Measurements from ENCODE around the gene TBXAS1. TPM values are rescaled to one million over a fixed set of nuclear protein-coding genes. Genes with fewer than 3 reads are reported as not detected.
A peak's percentile ranks its signal among the peaks of the same experiment; 100 is the strongest.

TBXAS1 gene
- total RNA-seq, 2 donors from 2014 or later, result 19.6 to 20.9 TPM

GRCh38 chr7:140022582-140023211, 193.6 kb downstream of the TBXAS1 start:
- Mint-ChIP-seq H3K4me1 (peaks cover 13% of the 10 kb centered on the region), H3K36me3 (ENCODE audit: low read depth) (peaks cover 7% of the 10 kb centered on the region), H3K27me3 (no peaks in the 10 kb centered on the region), H3K4me3 (no peak overlapping the region), H3K27ac (peak overlapping the region; percentile 43)
- no peak for DNase-seq
- H3K9me3 ChIP-seq (ENCODE audit: control insufficient read depth, low read length, poor library complexity, severe bottlenecking), result no peaks in the 10 kb centered on the region
- ATAC-seq, result no peak

GRCh38 chr7:140023728-140024127, 194.7 kb downstream of the TBXAS1 start:
- ATAC-seq (no peak), DNase-seq (no peak)
- no peak overlapping the region for H3K27ac Mint-ChIP-seq
- no peak overlapping the region for H3K4me3 Mint-ChIP-seq
- no peaks in the 10 kb centered on the region for H3K9me3 ChIP-seq (ENCODE audit: control insufficient read depth, low read length, poor library complexity, severe bottlenecking)
- H3K27me3 Mint-ChIP-seq, result no peaks in the 10 kb centered on the region
- peaks cover 10% of the 10 kb centered on the region for H3K36me3 Mint-ChIP-seq (ENCODE audit: low read depth)
- H3K4me1 Mint-ChIP-seq, result peaks cover 14% of the 10 kb centered on the region

- DNase-seq, result no peak
- peaks cover 10% of the 10 kb centered on the region for H3K36me3 Mint-ChIP-seq (ENCODE audit: low read depth)
- H3K9me3 ChIP-seq (ENCODE audit: control insufficient read depth, low read length, poor library complexity, severe bottlenecking), result no peaks in the 10 kb centered on the region
- H3K27me3 Mint-ChIP-seq, result no peaks in the 10 kb centered on the region
- H3K27ac Mint-ChIP-seq, result no peak overlapping the region
- H3K4me1 Mint-ChIP-seq, result peaks cover 11% of the 10 kb centered on the region
- no peak for ATAC-seq
- H3K4me3 Mint-ChIP-seq, result no peak overlapping the region
Observed at GRCh38 chr7:140024585-140024984, 195.5 kb downstream of the TBXAS1 start.

GRCh38 chr7:140025241-140025640, 196.2 kb downstream of the TBXAS1 start:
- ATAC-seq (no peak), DNase-seq (no peak)
- no peaks in the 10 kb centered on the region for H3K9me3 ChIP-seq (ENCODE audit: control insufficient read depth, low read length, poor library complexity, severe bottlenecking)
- peaks cover 13% of the 10 kb centered on the region for H3K36me3 Mint-ChIP-seq (ENCODE audit: low read depth)
- no peaks in the 10 kb centered on the region for H3K27me3 Mint-ChIP-seq
- H3K4me1 Mint-ChIP-seq, result peaks cover 13% of the 10 kb centered on the region
- H3K27ac Mint-ChIP-seq, result no peak overlapping the region
- H3K4me3 Mint-ChIP-seq, result no peak overlapping the region

- peaks cover 13% of the 10 kb centered on the region for H3K4me1 Mint-ChIP-seq
- no peaks in the 10 kb centered on the region for H3K9me3 ChIP-seq (ENCODE audit: control insufficient read depth, low read length, poor library complexity, severe bottlenecking)
- H3K27ac Mint-ChIP-seq, result no peak overlapping the region
- DNase-seq (no peak), ATAC-seq (no peak)
- H3K36me3 Mint-ChIP-seq (ENCODE audit: low read depth), result peaks cover 13% of the 10 kb centered on the region
- H3K27me3 Mint-ChIP-seq, result no peaks in the 10 kb centered on the region
- no peak overlapping the region for H3K4me3 Mint-ChIP-seq
Observed at GRCh38 chr7:140025814-140026433, 196.9 kb downstream of the TBXAS1 start.

GRCh38 chr7:140026935-140027334, 197.9 kb downstream of the TBXAS1 start:
- ATAC-seq, result no peak
- DNase-seq, result no peak
- Mint-ChIP-seq H3K36me3 (ENCODE audit: low read depth) (peaks cover 11% of the 10 kb centered on the region), H3K27me3 (no peaks in the 10 kb centered on the region), H3K27ac (no peak overlapping the region), H3K4me3 (no peak overlapping the region), H3K4me1 (peaks cover 13% of the 10 kb centered on the region)
- H3K9me3 ChIP-seq (ENCODE audit: control insufficient read depth, low read length, poor library complexity, severe bottlenecking), result no peaks in the 10 kb centered on the region

- H3K4me3 Mint-ChIP-seq, result no peak overlapping the region
- no peaks in the 10 kb centered on the region for H3K27me3 Mint-ChIP-seq
- DNase-seq (no peak), ATAC-seq (no peak)
- peaks cover 8% of the 10 kb centered on the region for H3K36me3 Mint-ChIP-seq (ENCODE audit: low read depth)
- no peaks in the 10 kb centered on the region for H3K9me3 ChIP-seq (ENCODE audit: control insufficient read depth, low read length, poor library complexity, severe bottlenecking)
- H3K27ac Mint-ChIP-seq, result peak overlapping the region; percentile 91
- peaks cover 16% of the 10 kb centered on the region for H3K4me1 Mint-ChIP-seq
Observed at GRCh38 chr7:140027858-140028257, 198.8 kb downstream of the TBXAS1 start.

GRCh38 chr7:140028311-140028710, 199.2 kb downstream of the TBXAS1 start:
- peak overlapping the region; percentile 91 for H3K27ac Mint-ChIP-seq
- no peaks in the 10 kb centered on the region for H3K9me3 ChIP-seq (ENCODE audit: control insufficient read depth, low read length, poor library complexity, severe bottlenecking)
- no peak for DNase-seq
- no peaks in the 10 kb centered on the region for H3K27me3 Mint-ChIP-seq
- no peak for ATAC-seq
- H3K4me1 Mint-ChIP-seq, result peaks cover 18% of the 10 kb centered on the region
- H3K36me3 Mint-ChIP-seq (ENCODE audit: low read depth), result peaks cover 8% of the 10 kb centered on the region
- no peak overlapping the region for H3K4me3 Mint-ChIP-seq

- Mint-ChIP-seq H3K27ac (peak overlapping the region; percentile 91), H3K4me1 (peaks cover 18% of the 10 kb centered on the region), H3K36me3 (ENCODE audit: low read depth) (peaks cover 8% of the 10 kb centered on the region), H3K4me3 (no peak overlapping the region), H3K27me3 (no peaks in the 10 kb centered on the region)
- ATAC-seq, result no peak
- DNase-seq, result no peak
- H3K9me3 ChIP-seq (ENCODE audit: control insufficient read depth, low read length, poor library complexity, severe bottlenecking), result no peaks in the 10 kb centered on the region
Observed at GRCh38 chr7:140029072-140029471, 200.0 kb downstream of the TBXAS1 start.

GRCh38 chr7:140031364-140031763, 202.3 kb downstream of the TBXAS1 start:
- peaks cover 6% of the 10 kb centered on the region for H3K36me3 Mint-ChIP-seq (ENCODE audit: low read depth)
- no peak overlapping the region for H3K4me3 Mint-ChIP-seq
- no peaks in the 10 kb centered on the region for H3K9me3 ChIP-seq (ENCODE audit: control insufficient read depth, low read length, poor library complexity, severe bottlenecking)
- H3K27me3 Mint-ChIP-seq, result no peaks in the 10 kb centered on the region
- DNase-seq (no peak), ATAC-seq (no peak)
- peak overlapping the region; percentile 71 for H3K27ac Mint-ChIP-seq
- H3K4me1 Mint-ChIP-seq, result peaks cover 18% of the 10 kb centered on the region

GRCh38 chr7:140033036-140033435, 204.0 kb downstream of the TBXAS1 start:
- no peak for ATAC-seq
- Mint-ChIP-seq H3K4me3 (no peak overlapping the region), H3K4me1 (peaks cover 27% of the 10 kb centered on the region), H3K36me3 (ENCODE audit: low read depth) (peaks cover 6% of the 10 kb centered on the region), H3K27ac (no peak overlapping the region), H3K27me3 (no peaks in the 10 kb centered on the region)
- no peak for DNase-seq
- H3K9me3 ChIP-seq (ENCODE audit: control insufficient read depth, low read length, poor library complexity, severe bottlenecking), result no peaks in the 10 kb centered on the region

- H3K9me3 ChIP-seq (ENCODE audit: control insufficient read depth, low read length, poor library complexity, severe bottlenecking), result no peaks in the 10 kb centered on the region
- peaks cover 26% of the 10 kb centered on the region for H3K4me1 Mint-ChIP-seq
- no peak for DNase-seq
- H3K27me3 Mint-ChIP-seq, result no peaks in the 10 kb centered on the region
- ATAC-seq, result no peak
- peaks cover 4% of the 10 kb centered on the region for H3K36me3 Mint-ChIP-seq (ENCODE audit: low read depth)
- peak overlapping the region; percentile 41 for H3K27ac Mint-ChIP-seq
- H3K4me3 Mint-ChIP-seq, result no peak overlapping the region
Observed at GRCh38 chr7:140033779-140034363, 204.8 kb downstream of the TBXAS1 start.

GRCh38 chr7:140034421-140034820, 205.4 kb downstream of the TBXAS1 start:
- Mint-ChIP-seq H3K27ac (no peak overlapping the region), H3K4me3 (no peak overlapping the region), H3K27me3 (no peaks in the 10 kb centered on the region), H3K36me3 (ENCODE audit: low read depth) (peaks cover 6% of the 10 kb centered on the region), H3K4me1 (peaks cover 26% of the 10 kb centered on the region)
- DNase-seq, result no peak
- no peak for ATAC-seq
- no peaks in the 10 kb centered on the region for H3K9me3 ChIP-seq (ENCODE audit: control insufficient read depth, low read length, poor library complexity, severe bottlenecking)
